ENCODE results near the gene FBXO5.

Gene FBXO5

GRCh38 chr6:152950240-152950639 is 32.6 kb downstream of the FBXO5 start:
- no peak for DNase-seq (ENCODE audit: low spot score)

GRCh38 chr6:152948150-152948768 is 34.6 kb downstream of the FBXO5 start:
- no peak for DNase-seq (ENCODE audit: low spot score)

- no peak for DNase-seq (ENCODE audit: low spot score)
Measured at GRCh38 chr6:152946995-152947394, 35.8 kb downstream of the FBXO5 start.

- no peak for DNase-seq (ENCODE audit: low spot score)
Measured at GRCh38 chr6:152946484-152946883, 36.4 kb downstream of the FBXO5 start.

- DNase-seq (ENCODE audit: low spot score), result no peak
Measured at GRCh38 chr6:152943260-152943897, 39.5 kb downstream of the FBXO5 start.

GRCh38 chr6:152942319-152942869 is 40.4 kb downstream of the FBXO5 start:
- DNase-seq (ENCODE audit: low spot score), result no peak

- DNase-seq (ENCODE audit: low spot score), result no peak
Measured at GRCh38 chr6:152941746-152942145, 41.1 kb downstream of the FBXO5 start.

GRCh38 chr6:152932865-152933264 is 50.0 kb downstream of the FBXO5 start:
- no peak for DNase-seq (ENCODE audit: low spot score)

- no peak for DNase-seq (ENCODE audit: low spot score)
Measured at GRCh38 chr6:152922706-152923105, 60.1 kb downstream of the FBXO5 start.

Data from ecto neural progenitor cell (in vitro differentiated cells).